Measurements from ENCODE around the gene GTPBP3. TPM values are rescaled to one million over a fixed set of nuclear protein-coding genes. Genes with fewer than 3 reads are reported as not detected.

GTPBP3 gene
- total and polyA plus RNA-seq, 9 of the 15 experiments (the other 6 are each of a cell fraction or from before 2014, with no cell fraction given), result 4.9 to 124 (median 22.6) TPM

- peak; percentile 86 for TF ChIP-seq MAX (CRISPR knock-in tag; IDR thresholded peaks at IDR 0.05)
- no peak for TF ChIP-seq RBM39 (optimal IDR thresholded peaks at IDR 0.05; ENCODE audit: low read depth, low read length)
- peak; percentile 84 for TF ChIP-seq POLR2A (conservative IDR thresholded peaks at IDR 0.05)
- TF ChIP-seq MCM7 (IDR thresholded peaks at IDR 0.05), result no peak
- TF ChIP-seq POLR2G (IDR thresholded peaks at IDR 0.05; ENCODE audit: low read depth, low read length), result peak; percentile 87
- TF ChIP-seq HDGF (IDR thresholded peaks at IDR 0.05), result peak; percentile 71; the same call in 1 of the 2 replicates
- TF ChIP-seq SMARCA4 (IDR thresholded peaks at IDR 0.05), result peak; percentile 67; the same call in 1 of the 2 replicates
- peak; percentile 30; the same call in 1 of the 2 replicates for TF ChIP-seq FOXM1 (IDR thresholded peaks at IDR 0.05; ENCODE audit: low read depth)
- TF ChIP-seq FOXM1 (CRISPR knock-in tag; IDR thresholded peaks at IDR 0.05; ENCODE audit: low read depth), result peak; percentile 88; the same call in 1 of the 2 replicates
- TF ChIP-seq ZNF263 (CRISPR knock-in tag; IDR thresholded peaks at IDR 0.05; ENCODE audit: borderline replicate concordance), result peak; percentile 71
- TF ChIP-seq ZBTB5 (IDR thresholded peaks at IDR 0.05), result no peak
- peak; percentile 100 for TF ChIP-seq ZKSCAN8 (CRISPR knock-in tag; IDR thresholded peaks at IDR 0.05)
- TF ChIP-seq ARID2 (IDR thresholded peaks at IDR 0.05), result no peak; the same call in 1 of the 2 replicates
- no peak for TF ChIP-seq KLF1 (tag; IDR thresholded peaks at IDR 0.05)
- TF ChIP-seq ZKSCAN1 (IDR thresholded peaks at IDR 0.05; ENCODE audit: low read depth, low read length), result no peak
- peak; percentile 27 for TF ChIP-seq TAF1 (IDR thresholded peaks at IDR 0.05; ENCODE audit: control insufficient read depth, extremely low read depth, insufficient read depth, low read length, severe bottlenecking)
- TF ChIP-seq MAFF (IDR thresholded peaks at IDR 0.05; ENCODE audit: low read length), result no peak
- peak; percentile 94 for TF ChIP-seq MYC (IDR thresholded peaks at IDR 0.05; ENCODE audit: low read depth, low read length)
- TF ChIP-seq MYC (CRISPR knock-in tag; IDR thresholded peaks at IDR 0.05; ENCODE audit: borderline replicate concordance, low read depth), result no peak; the same call in 1 of the 2 replicates
These were observed 44.9 kb upstream of the GTPBP3 start (continued) for GRCh38 chr19:17292301-17293074.
